Endothelial cell of umbilical vein (primary cell): ENCODE data around the gene MYO5B. TPM values are rescaled to one million over a fixed set of nuclear protein-coding genes. Genes with fewer than 3 reads are reported as not detected.

Experiments
- BruUV-seq: library from RNA; stranded (reverse); fragments of 400-500 nt; replicated peaks from 2 replicates; lab custom pipeline; 2021; lab: Mats Ljungman, UMichigan
- CTCF ChIA-PET: fragments of 300-600, 350-600 bp; sonication (Branson Sonifier 250); formaldehyde crosslinking; loops from one replicate; lab custom pipeline; 2021; ENCODE audit warnings: antibody characterized with exemption, inconsistent platforms; lab: Charles Lee
- POLR2A ChIA-PET: fragments of 300-600, 350-600 bp; sonication (Branson Sonifier 250); formaldehyde crosslinking; loops from one replicate; lab custom pipeline; 2021; ENCODE audit warnings: antibody characterized with exemption, inconsistent platforms; lab: Charles Lee
- DNase-seq: peaks from one replicate; pipeline ENCODE4 v3.0.0-alpha.2; 2011; ENCODE audit warnings: low read depth, low spot score
- FAIRE-seq: peaks from 2 replicates; lab custom pipeline; 2011; peaks lifted over from hg19 to GRCh38; lab: Jason Lieb, UNC
- H2AFZ ChIP-seq: 2 replicates; pipeline ENCODE4 v1.6.0; 2012; ENCODE audit warnings: low read depth, low read length, control low read depth, inconsistent platforms
- H3K27ac ChIP-seq: 2 replicates; pipeline ENCODE4 v1.5.1; 2011; ENCODE audit warnings: low read depth, mild to moderate bottlenecking, control low read depth, low read length, moderate library complexity; ENCODE audit not compliant: insufficient read depth
- H3K27me3 ChIP-seq, 2 experiments: 2 replicates each; pipeline versions ENCODE4 v1.6.0 to v1.6.1; 2011; ENCODE audit warnings: low read length in 2 of 2, mixed read lengths in 1 of 2; ENCODE audit not compliant: control insufficient read depth in 2 of 2, insufficient read depth in 2 of 2
- H3K36me3 ChIP-seq, 2 experiments: 2 replicates in 1 of 2; 3 replicates in 1 of 2; pipeline ENCODE4 v1.5.1; 2011; ENCODE audit warnings: low read length in 2 of 2, mild to moderate bottlenecking in 1 of 2, moderate library complexity in 1 of 2; ENCODE audit not compliant: control insufficient read depth in 2 of 2, insufficient read depth in 2 of 2; ENCODE audit errors: extremely low read depth in 1 of 2
- H3K4me1 ChIP-seq: 3 replicates; pipeline ENCODE4 v1.5.1; 2011; ENCODE audit warnings: mild to moderate bottlenecking, low read length; ENCODE audit not compliant: control insufficient read depth, insufficient read depth; ENCODE audit errors: extremely low read depth
- H3K4me2 ChIP-seq: 2 replicates; pipeline ENCODE4 v1.6.1; 2011; ENCODE audit warnings: low read length, control low read depth, mixed read lengths; ENCODE audit not compliant: insufficient read depth
- H3K4me3 ChIP-seq, 3 experiments: fragments of 200-600 bp in 1 of 3; sonication (generic), shearing (Covaris generic) in 1 of 3; replicated peaks in 1 of 3; 2 replicates each; pipeline ENCODE4 v1.5.1; 2011 to 2016; ENCODE audit warnings: control low read depth in 3 of 3, low read length in 3 of 3, mild to moderate bottlenecking in 2 of 3, inconsistent platforms in 1 of 3, low read depth in 1 of 3, moderate library complexity in 1 of 3; ENCODE audit not compliant: insufficient read depth in 1 of 3
- H3K79me2 ChIP-seq: 2 replicates; pipeline ENCODE4 v1.6.0; 2012; ENCODE audit warnings: low read length, inconsistent platforms; ENCODE audit not compliant: control insufficient read depth, insufficient read depth
- H3K9ac ChIP-seq: replicated peaks from 2 replicates; pipeline ENCODE3; 2011; ENCODE audit warnings: low read length, control low read depth; ENCODE audit not compliant: insufficient read depth; ENCODE audit errors: extremely low read depth
- H3K9me1 ChIP-seq: replicated peaks from 3 replicates; pipeline ENCODE4 v1.6.0; 2011; ENCODE audit warnings: mild to moderate bottlenecking, low read length; ENCODE audit not compliant: control insufficient read depth, insufficient read depth; ENCODE audit errors: extremely low read depth
- H3K9me3 ChIP-seq: replicated peaks from 2 replicates; pipeline ENCODE4 v1.5.1; 2012; ENCODE audit warnings: low read length, inconsistent platforms; ENCODE audit not compliant: control insufficient read depth, insufficient read depth
- H4K20me1 ChIP-seq: replicated peaks from 2 replicates; pipeline ENCODE3; 2011; ENCODE audit warnings: mild to moderate bottlenecking, low read length; ENCODE audit not compliant: control insufficient read depth, insufficient read depth; ENCODE audit errors: extremely low read depth
- CTCF ChIP-seq, 2 donors: IDR thresholded peaks; 1 replicate in 1 of 2; 2 replicates in 1 of 2; pipeline ENCODE4 v1.5.1; 2011; ENCODE audit warnings: low read length in 2 of 2, mild to moderate bottlenecking in 2 of 2, moderate library complexity in 2 of 2, control low read depth in 1 of 2, inconsistent platforms in 1 of 2, low read depth in 1 of 2; ENCODE audit not compliant: insufficient read depth in 1 of 2; ENCODE audit errors: extremely low read depth in 1 of 2
- EZH2 ChIP-seq: IDR thresholded peaks from 2 replicates; pipeline ENCODE4 v1.6.1; 2012; ENCODE audit warnings: borderline replicate concordance, low read depth, mild to moderate bottlenecking, moderate library complexity, low read length, inconsistent platforms; ENCODE audit not compliant: severe bottlenecking
- GATA2 ChIP-seq: IDR thresholded peaks from 2 replicates; pipeline ENCODE4 v1.7.0; 2011; ENCODE audit warnings: low read depth, mild to moderate bottlenecking, moderate library complexity, mixed read lengths, low read length; ENCODE audit not compliant: insufficient read length, insufficient read depth
- MAX ChIP-seq: IDR thresholded peaks from 2 replicates; pipeline ENCODE4 v1.6.1; 2011; ENCODE audit not compliant: insufficient read depth, insufficient read length
- MYC ChIP-seq: IDR thresholded peaks from one replicate; pipeline ENCODE4 v1.6.1; 2011; ENCODE audit warnings: mild to moderate bottlenecking, low read depth, low read length
- POLR2A ChIP-seq: IDR thresholded peaks from 2 replicates; pipeline ENCODE4 v1.6.1; 2012; ENCODE audit warnings: low read depth, mild to moderate bottlenecking, control low read depth, low read length
- POLR2AphosphoS5 ChIP-seq: IDR thresholded peaks from 2 replicates; pipeline ENCODE4 v1.6.1; 2012; ENCODE audit warnings: low read depth, mild to moderate bottlenecking, control low read depth, low read length, moderate library complexity; ENCODE audit not compliant: insufficient read depth
- dilution Hi-C: fragments of 300-500 bp; cut with MboI; formaldehyde crosslinking; loops from one replicate; pipeline ENCODE4 v1.15.0; 2019; ENCODE audit warnings: low sequenced_read_pairs; ENCODE audit not compliant: extremely low pct_ligation_motif_present
- intact Hi-C: fragments of 100-400 bp; cut with micrococcal nuclease; formaldehyde crosslinking; loops from one replicate; pipeline ENCODE4 v1.10.0; 2022
- polyA plus RNA-seq, 4 experiments: library from polyadenylated mRNA; depleted of rRNA in 3 of 4; stranded (reverse) in 3 of 4; unstranded in 1 of 4; fragments of >200 nt; gene quantifications; 2 replicates each; pipeline versions ENCODE4 v1.2.1 to v1.2.3, GENCODE V29; 2011 to 2012; ENCODE audit warnings: missing spikeins in 1 of 4
- total RNA-seq: library from RNA; stranded (reverse); gene quantifications from 2 replicates; pipeline ENCODE4 v1.2.3, GENCODE V29; 2021

The MYO5B gene
- total and polyA plus RNA-seq, 2 donors (not counting 3 experiments of a cell fraction or from before 2014, with no cell fraction given), result 0.54 to 1.1 TPM

- no peak for DNase-seq
- CTCF ChIA-PET, result interaction anchor here (0.5 to 5.6 kb wide), 4 partner anchors 8 to 334 kb away, joined by 3 to 38 read pairs (median 4); no protein-coding TSS in a partner anchor
- no peaks in the 10 kb centered on the region for H3K79me2 ChIP-seq
- no peaks in the 10 kb centered on the region for H4K20me1 ChIP-seq
- no peak overlapping the region for H3K4me3 ChIP-seq
- H2AFZ ChIP-seq, result no peak overlapping the region
- H3K27ac ChIP-seq, result no peak overlapping the region
- H3K27me3 ChIP-seq, result no peaks in the 10 kb centered on the region
- no peak overlapping the region for H3K4me2 ChIP-seq
- H3K9me1 ChIP-seq, result no peaks in the 10 kb centered on the region
- no peak overlapping the region for H3K9ac ChIP-seq
- H3K9me3 ChIP-seq, result no peaks in the 10 kb centered on the region
- peaks cover 13% of the 10 kb centered on the region for H3K4me1 ChIP-seq
- TF ChIP-seq GATA2 (no peak), EZH2 (no peak), MAX (no peak), POLR2AphosphoS5 (no peak), POLR2A (no peak), MYC (no peak), CTCF (IDR thresholded peaks at IDR 0.05; ENCODE audit: extremely low read depth in 1 of 2, insufficient read depth in 1 of 2, low read depth in 1 of 2, low read length in 2 of 2) (no peak)
- intact Hi-C loops, result no loop called here
- FAIRE-seq, result no peak
- POLR2A ChIA-PET, result no interaction called here
- no TSS peak for BruUV-seq
- dilution Hi-C loops, result loop anchor here (25.0 kb wide), 1 partner anchor 339 kb away; no protein-coding TSS in a partner anchor
- no peaks in the 10 kb centered on the region for H3K36me3 ChIP-seq
Measured at GRCh38 chr18:49851624-49852023, 343.3 kb downstream of the MYO5B start.
